IMR-90 (cell line): ENCODE data around the gene PTPN23.

Source experiments
- BHLHE40 ChIP-seq: fragments of 150-350 bp; IDR thresholded peaks from 2 replicates; pipeline ENCODE4 v1.6.1; 2016; ENCODE audit warnings: mild to moderate bottlenecking, low read depth, low read length
- CEBPB ChIP-seq: IDR thresholded peaks from 2 replicates; pipeline ENCODE4 v1.6.1; 2012; ENCODE audit warnings: low read depth, low read length, improper control_type of control experiment
- CHD1 ChIP-seq: IDR thresholded peaks from 2 replicates; pipeline ENCODE4 v1.6.1; 2012; ENCODE audit warnings: low read depth, low read length, improper control_type of control experiment
- FOS ChIP-seq: fragments of 150-350 bp; IDR thresholded peaks from 2 replicates; pipeline ENCODE4 v1.6.1; 2016; ENCODE audit warnings: low read depth, low read length
- MXI1 ChIP-seq: IDR thresholded peaks from 2 replicates; pipeline ENCODE4 v1.6.1; 2012; ENCODE audit warnings: low read depth, mild to moderate bottlenecking, low read length, moderate library complexity, borderline replicate concordance
- POLR2A ChIP-seq: IDR thresholded peaks from 2 replicates; pipeline ENCODE4 v1.6.1; 2012; ENCODE audit warnings: mild to moderate bottlenecking, low read depth, low read length
- RAD21 ChIP-seq: IDR thresholded peaks from 2 replicates; pipeline ENCODE4 v1.6.1; 2012; ENCODE audit warnings: low read length, improper control_type of control experiment
- RCOR1 ChIP-seq: IDR thresholded peaks from 2 replicates; pipeline ENCODE4 v1.6.1; 2012; ENCODE audit warnings: mild to moderate bottlenecking, low read length, improper control_type of control experiment; ENCODE audit not compliant: insufficient replicate concordance
- RFX5 ChIP-seq: IDR thresholded peaks from 2 replicates; pipeline ENCODE4 v1.8.0; 2012; ENCODE audit warnings: low read depth, mild to moderate bottlenecking, low read length, moderate library complexity
- TF ChIP-seq, protein P1 (sequence below): conservative IDR thresholded peaks from 2 replicates; pipeline ENCODE4 v1.5.1; 2012; ENCODE audit warnings: mild to moderate bottlenecking, low read depth, low read length, improper control_type of control experiment
- TF ChIP-seq, protein P2 (sequence below): fragments of 150-350 bp; IDR thresholded peaks from 2 replicates; pipeline ENCODE4 v1.6.1; 2017; ENCODE audit warnings: mild to moderate bottlenecking, antibody characterized with exemption, low read length, low read depth

DNA sequence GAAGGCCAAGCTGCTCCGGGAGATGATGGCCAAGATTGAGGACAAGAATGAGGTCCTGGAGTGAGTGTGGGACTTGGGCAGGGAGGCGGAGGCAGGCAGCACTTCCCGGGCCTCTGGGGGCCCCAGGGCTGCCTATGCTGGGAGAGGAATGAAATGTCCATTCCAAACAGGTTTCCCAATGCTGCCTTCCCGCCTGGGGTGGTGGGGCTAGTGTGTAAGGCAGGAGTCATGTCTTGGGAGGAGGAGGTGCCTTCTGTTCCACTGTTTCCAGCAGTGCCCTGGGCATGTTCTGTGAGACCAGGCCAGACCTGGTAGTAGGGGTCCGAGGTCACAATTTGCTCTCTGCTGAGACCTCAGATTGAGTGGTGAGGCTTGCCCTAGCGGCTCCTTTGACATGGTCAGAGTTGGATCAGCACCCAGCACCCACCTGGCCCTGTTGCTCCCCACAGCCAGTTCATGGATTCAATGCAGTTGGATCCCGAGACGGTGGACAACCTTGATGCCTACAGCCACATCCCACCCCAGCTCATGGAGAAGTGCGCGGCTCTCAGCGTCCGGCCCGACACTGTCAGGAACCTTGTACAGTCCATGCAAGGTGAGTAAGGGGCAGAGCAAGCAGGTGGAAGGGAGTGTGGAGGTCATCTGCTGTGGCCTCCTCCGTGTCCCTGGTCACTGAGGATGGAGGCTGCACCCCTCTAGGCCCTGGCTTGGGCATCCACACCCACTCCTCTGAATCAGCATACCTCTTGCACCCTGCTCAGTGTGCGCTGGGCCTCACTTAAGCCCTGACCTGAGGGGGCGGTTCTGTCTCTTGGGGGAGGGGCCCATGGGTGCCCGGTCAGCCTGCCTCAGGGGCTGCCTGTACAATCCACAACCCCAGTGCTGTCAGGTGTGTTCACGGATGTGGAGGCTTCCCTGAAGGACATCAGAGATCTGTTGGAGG, 27.3 kb downstream of the PTPN23 start:
- TF ChIP-seq POLR2A (no peak), CHD1 (no peak), CEBPB (no peak), FOS (no peak), RCOR1 (no peak), MXI1 (no peak), RFX5 (no peak), BHLHE40 (no peak), RAD21 (no peak)
- TF ChIP-seq, protein P1, sequence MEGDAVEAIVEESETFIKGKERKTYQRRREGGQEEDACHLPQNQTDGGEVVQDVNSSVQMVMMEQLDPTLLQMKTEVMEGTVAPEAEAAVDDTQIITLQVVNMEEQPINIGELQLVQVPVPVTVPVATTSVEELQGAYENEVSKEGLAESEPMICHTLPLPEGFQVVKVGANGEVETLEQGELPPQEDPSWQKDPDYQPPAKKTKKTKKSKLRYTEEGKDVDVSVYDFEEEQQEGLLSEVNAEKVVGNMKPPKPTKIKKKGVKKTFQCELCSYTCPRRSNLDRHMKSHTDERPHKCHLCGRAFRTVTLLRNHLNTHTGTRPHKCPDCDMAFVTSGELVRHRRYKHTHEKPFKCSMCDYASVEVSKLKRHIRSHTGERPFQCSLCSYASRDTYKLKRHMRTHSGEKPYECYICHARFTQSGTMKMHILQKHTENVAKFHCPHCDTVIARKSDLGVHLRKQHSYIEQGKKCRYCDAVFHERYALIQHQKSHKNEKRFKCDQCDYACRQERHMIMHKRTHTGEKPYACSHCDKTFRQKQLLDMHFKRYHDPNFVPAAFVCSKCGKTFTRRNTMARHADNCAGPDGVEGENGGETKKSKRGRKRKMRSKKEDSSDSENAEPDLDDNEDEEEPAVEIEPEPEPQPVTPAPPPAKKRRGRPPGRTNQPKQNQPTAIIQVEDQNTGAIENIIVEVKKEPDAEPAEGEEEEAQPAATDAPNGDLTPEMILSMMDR, result no peak
- TF ChIP-seq, protein P2, sequence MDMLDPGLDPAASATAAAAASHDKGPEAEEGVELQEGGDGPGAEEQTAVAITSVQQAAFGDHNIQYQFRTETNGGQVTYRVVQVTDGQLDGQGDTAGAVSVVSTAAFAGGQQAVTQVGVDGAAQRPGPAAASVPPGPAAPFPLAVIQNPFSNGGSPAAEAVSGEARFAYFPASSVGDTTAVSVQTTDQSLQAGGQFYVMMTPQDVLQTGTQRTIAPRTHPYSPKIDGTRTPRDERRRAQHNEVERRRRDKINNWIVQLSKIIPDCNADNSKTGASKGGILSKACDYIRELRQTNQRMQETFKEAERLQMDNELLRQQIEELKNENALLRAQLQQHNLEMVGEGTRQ, result no peak
